ENCODE data around the gene SH3BGRL3. TPM values are rescaled to one million over a fixed set of nuclear protein-coding genes. Genes with fewer than 3 reads are reported as not detected.
A peak's percentile ranks its signal among the peaks of the same experiment; 100 is the strongest.

Gene SH3BGRL3
- total RNA-seq, 4 donors from 2014 or later: 52.7 to 81.7 (median 59.8) TPM

- no peak for DNase-seq (ENCODE audit: extremely low spot score)
- H3K27ac ChIP-seq (replicated peaks in 1 of 4): peak overlapping the region; percentile 89 to 98 (median 94)
- H3K4me3 ChIP-seq: peak overlapping the region; percentile 77 to 98 (median 89)
- 20% methylated on average over 15 of the region's 20 CpGs for WGBS
- no peak for TF ChIP-seq POLR2AphosphoS5 (IDR thresholded peaks at IDR 0.05)
- TF ChIP-seq EP300 (IDR thresholded peaks at IDR 0.05): no peak
- TF ChIP-seq CTCF (IDR thresholded peaks at IDR 0.05): no peak
- TF ChIP-seq POLR2A (IDR thresholded peaks at IDR 0.05; ENCODE audit: low read depth): no peak
- peaks cover 75 to 94% (median 85%) of the 10 kb centered on the region in 4 donors for H3K4me1 ChIP-seq
- H3K27me3 ChIP-seq: no peaks in the 10 kb centered on the region
- H3K36me3 ChIP-seq: peaks cover 0 to 51% (median 10%) of the 10 kb centered on the region in 4 donors
- intact Hi-C loops (cut with DNase I): no loop called here
- no peaks in the 10 kb centered on the region for H3K9me3 ChIP-seq
These were observed 602 bp downstream of the SH3BGRL3 start for GRCh38 chr1:26280333-26281042.

GRCh38 chr1:26281091-26281958, 1.4 kb downstream of the SH3BGRL3 start:
- DNase-seq (ENCODE audit: extremely low spot score): no peak
- Histone ChIP-seq H3K4me1 (peaks cover 70 to 94% (median 85%) of the 10 kb centered on the region in 4 donors), H3K27ac (replicated peaks in 1 of 4) (peak overlapping the region; percentile 89 to 98 (median 94)), H3K4me3 (peak overlapping the region; percentile 77 to 98 (median 89)), H3K36me3 (peaks cover 0 to 49% (median 10%) of the 10 kb centered on the region in 4 donors), H3K27me3 (no peaks in the 10 kb centered on the region), H3K9me3 (no peaks in the 10 kb centered on the region)
- TF ChIP-seq EP300 (IDR thresholded peaks at IDR 0.05) (no peak), CTCF (IDR thresholded peaks at IDR 0.05) (no peak), POLR2A (IDR thresholded peaks at IDR 0.05; ENCODE audit: low read depth) (no peak), POLR2AphosphoS5 (IDR thresholded peaks at IDR 0.05) (no peak)
- intact Hi-C loops (cut with DNase I): no loop called here
- 93% methylated on average over 5 of the region's 5 CpGs for WGBS

- peak overlapping the region in 3 of 4 donors; percentile 27 to 98 (median 89) for H3K27ac ChIP-seq (replicated peaks in 1 of 4)
- peaks cover 0 to 43% (median 7%) of the 10 kb centered on the region in 4 donors for H3K36me3 ChIP-seq
- intact Hi-C loops (cut with DNase I): no loop called here
- H3K4me3 ChIP-seq: peak overlapping the region in 1 of 4 donors; percentile 77
- no peaks in the 10 kb centered on the region for H3K27me3 ChIP-seq
- no peak for DNase-seq (ENCODE audit: extremely low spot score)
- WGBS: 54% methylated on average over 14 of the region's 15 CpGs
- H3K4me1 ChIP-seq: peaks cover 67 to 94% (median 82%) of the 10 kb centered on the region in 4 donors
- H3K9me3 ChIP-seq: no peaks in the 10 kb centered on the region
- TF ChIP-seq POLR2A (IDR thresholded peaks at IDR 0.05; ENCODE audit: low read depth) (no peak), POLR2AphosphoS5 (IDR thresholded peaks at IDR 0.05) (no peak), CTCF (IDR thresholded peaks at IDR 0.05) (no peak), EP300 (IDR thresholded peaks at IDR 0.05) (no peak)
These were observed 2.1 kb downstream of the SH3BGRL3 start for GRCh38 chr1:26281971-26282370.

GRCh38 chr1:26282401-26282918, 2.6 kb downstream of the SH3BGRL3 start:
- Histone ChIP-seq H3K9me3 (no peaks in the 10 kb centered on the region), H3K27me3 (no peaks in the 10 kb centered on the region), H3K4me1 (peaks cover 64 to 93% (median 83%) of the 10 kb centered on the region in 4 donors), H3K4me3 (no peak overlapping the region), H3K27ac (replicated peaks in 1 of 4) (peak overlapping the region in 3 of 4 donors; percentile 27 to 98 (median 89)), H3K36me3 (peaks cover 0 to 38% (median 5%) of the 10 kb centered on the region in 4 donors)
- 95% methylated on average over 6 of the region's 22 CpGs for WGBS
- intact Hi-C loops (cut with DNase I): no loop called here
- TF ChIP-seq CTCF (IDR thresholded peaks at IDR 0.05): no peak
- no peak for TF ChIP-seq POLR2A (IDR thresholded peaks at IDR 0.05; ENCODE audit: low read depth)
- no peak for TF ChIP-seq EP300 (IDR thresholded peaks at IDR 0.05)
- TF ChIP-seq POLR2AphosphoS5 (IDR thresholded peaks at IDR 0.05): no peak
- no peak for DNase-seq (ENCODE audit: extremely low spot score)

Measured in esophagus muscularis mucosa (tissue), 4 donors.